CD4-positive, alpha-beta T cell (primary cell): ENCODE results near the gene PARD6B. TPM values are rescaled to one million over a fixed set of nuclear protein-coding genes. Genes with fewer than 3 reads are reported as not detected.

Source experiments
- ATAC-seq: fragments of 200-7000 bp; cut with Tn5 transposase; one replicate; pipeline ENCODE4 v1.10.0; 2022; ENCODE audit warnings: mild to moderate bottlenecking; ENCODE audit not compliant: poor library complexity
- CTCF ChIA-PET: fragments of 350-600 bp; sonication (Branson Sonifier 250); formaldehyde crosslinking; loops from one replicate; lab custom pipeline; 2021; ENCODE audit warnings: antibody characterized with exemption, inconsistent platforms; lab: Charles Lee
- POLR2A ChIA-PET: fragments of 350-600 bp; sonication (Branson Sonifier 250); formaldehyde crosslinking; loops from one replicate; lab custom pipeline; 2021; ENCODE audit warnings: antibody characterized with exemption, inconsistent platforms; lab: Charles Lee
- DNase-seq, 14 experiments: peaks; one replicate each; pipeline ENCODE4 v3.0.0-alpha.2; 2013 to 2020; ENCODE audit warnings: mixed read lengths in 2 of 14
- H3K27ac ChIP-seq, 2 donors: one replicate each; pipeline versions ENCODE4 v1.5.1 to v1.7.0; 2013; ENCODE audit warnings: low read length in 2 of 2, low read depth in 1 of 2, mild to moderate bottlenecking in 1 of 2
- H3K27me3 ChIP-seq, 2 experiments: 1 replicate in 1 of 2; 2 replicates in 1 of 2; pipeline versions ENCODE4 v1.6.1 to v1.7.0; 2013; ENCODE audit warnings: low read length in 2 of 2, control low read depth in 1 of 2, mild to moderate bottlenecking in 1 of 2, moderate library complexity in 1 of 2; ENCODE audit not compliant: insufficient read depth in 2 of 2, control insufficient read depth in 1 of 2
- H3K36me3 ChIP-seq: one replicate; pipeline ENCODE4 v1.6.1; 2013; ENCODE audit warnings: low read length, control low read depth; ENCODE audit not compliant: insufficient read depth
- H3K4me1 ChIP-seq: one replicate; pipeline ENCODE4 v1.6.1; 2013; ENCODE audit warnings: low read length, control low read depth; ENCODE audit not compliant: insufficient read depth
- H3K4me3 ChIP-seq: one replicate; pipeline ENCODE4 v1.5.1; 2013; ENCODE audit warnings: mild to moderate bottlenecking, low read length, moderate library complexity
- H3K9me3 ChIP-seq, 2 experiments: 1 replicate in 1 of 2; 2 replicates in 1 of 2; pipeline versions ENCODE4 v1.6.1 to v1.7.0; 2013; ENCODE audit warnings: low read length in 2 of 2, mild to moderate bottlenecking in 2 of 2, control low read depth in 1 of 2, moderate library complexity in 1 of 2; ENCODE audit not compliant: control insufficient read depth in 1 of 2, insufficient read depth in 1 of 2
- H3K27ac Mint-ChIP-seq: one replicate; pipeline ENCODE4 v1.8.0; 2020; ENCODE audit warnings: mixed read lengths
- H3K27me3 Mint-ChIP-seq: one replicate; pipeline ENCODE4 v1.8.0; 2021; ENCODE audit warnings: mixed read lengths
- H3K36me3 Mint-ChIP-seq: one replicate; pipeline ENCODE4 v1.8.0; 2021; ENCODE audit warnings: low read depth, mixed read lengths
- H3K4me1 Mint-ChIP-seq: one replicate; pipeline ENCODE4 v1.8.0; 2021; ENCODE audit warnings: low read depth, mixed read lengths
- H3K4me3 Mint-ChIP-seq: one replicate; pipeline ENCODE4 v1.8.0; 2020; ENCODE audit warnings: mild to moderate bottlenecking, mixed read lengths
- H3K9me3 Mint-ChIP-seq: one replicate; pipeline ENCODE4 v1.8.0; 2020; ENCODE audit warnings: mixed read lengths
- intact Hi-C, 2 experiments: fragments of 100-400 bp; cut with DNase I in 1 of 2; cut with micrococcal nuclease in 1 of 2; formaldehyde crosslinking; loops; one replicate each; pipeline versions ENCODE4 v1.15.1 to v1.9.0; 2023 to 2025; cut with DNase I, micrococcal nuclease
- total RNA-seq, 174 experiments: library from RNA in 2 of 174; stranded (reverse) in 2 of 174; gene quantifications; one replicate each; pipeline ENCODE4 v1.2.3 and lab custom pipeline; 2021 to 2026
- TF ChIP-seq, protein P1 (sequence below): fragments of 200-600 bp; IDR thresholded peaks from one replicate; pipeline ENCODE4 v1.8.0; 2022; ENCODE audit warnings: antibody characterized with exemption, mild to moderate bottlenecking

The PARD6B gene
- total RNA-seq, 2 experiments from 2014 or later, result 5.6 to 8.2 TPM

DNA sequence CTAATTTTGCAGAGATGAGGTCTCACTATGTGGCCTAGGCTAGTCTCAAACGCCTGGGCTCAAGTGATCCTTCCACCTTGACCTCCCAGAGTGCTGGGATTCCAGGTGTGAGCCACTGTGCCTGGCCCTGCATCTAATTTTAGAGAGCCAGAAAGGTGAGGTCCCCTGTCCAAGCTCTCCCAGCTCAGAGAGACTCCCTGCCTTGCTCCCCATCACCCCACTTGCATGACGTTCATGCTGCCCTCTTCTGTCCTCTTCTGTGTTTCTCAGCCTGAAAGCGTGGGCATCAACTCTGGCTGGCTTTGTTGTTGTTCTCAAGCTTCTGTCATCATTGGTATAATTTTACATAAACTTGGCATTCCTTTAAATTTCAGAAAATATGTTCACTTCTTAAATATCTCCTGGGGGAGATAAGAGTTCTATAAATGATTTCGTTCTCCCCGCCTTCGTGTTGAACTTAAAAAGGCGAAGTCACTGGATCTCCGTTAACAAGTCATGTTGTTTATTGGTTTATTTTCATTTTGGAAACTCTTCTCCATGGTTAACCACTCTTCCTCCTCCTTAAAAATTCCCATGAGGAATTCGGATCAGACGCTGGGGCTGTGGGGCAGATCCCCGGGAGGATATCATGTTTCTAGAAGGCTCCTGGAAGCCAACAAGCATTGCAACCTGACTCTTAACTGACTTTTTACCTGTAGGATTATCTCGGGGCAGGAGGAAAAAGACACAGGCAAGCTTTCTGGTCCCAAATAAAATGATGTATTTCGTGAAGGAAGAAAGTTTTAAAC lies 13.2 kb upstream of the PARD6B start:
- no peaks in the 10 kb centered on the region for H3K4me1 Mint-ChIP-seq
- Histone ChIP-seq H3K27ac (no peak overlapping the region), H3K27me3 (peaks cover 0 to 7% of the 10 kb centered on the region in 2 experiments), H3K36me3 (no peaks in the 10 kb centered on the region), H3K4me3 (no peak overlapping the region), H3K9me3 (no peaks in the 10 kb centered on the region), H3K4me1 (no peaks in the 10 kb centered on the region)
- DNase-seq, result no peak
- peaks cover 12% of the 10 kb centered on the region for H3K27me3 Mint-ChIP-seq
- no peaks in the 10 kb centered on the region for H3K36me3 Mint-ChIP-seq
- no peaks in the 10 kb centered on the region for H3K9me3 Mint-ChIP-seq
- ChIA-PET POLR2A (no interaction called here), CTCF (no interaction called here)
- no peak overlapping the region for H3K27ac Mint-ChIP-seq
- no peak overlapping the region for H3K4me3 Mint-ChIP-seq
- intact Hi-C loops, result no loop called here
- TF ChIP-seq, protein P1, sequence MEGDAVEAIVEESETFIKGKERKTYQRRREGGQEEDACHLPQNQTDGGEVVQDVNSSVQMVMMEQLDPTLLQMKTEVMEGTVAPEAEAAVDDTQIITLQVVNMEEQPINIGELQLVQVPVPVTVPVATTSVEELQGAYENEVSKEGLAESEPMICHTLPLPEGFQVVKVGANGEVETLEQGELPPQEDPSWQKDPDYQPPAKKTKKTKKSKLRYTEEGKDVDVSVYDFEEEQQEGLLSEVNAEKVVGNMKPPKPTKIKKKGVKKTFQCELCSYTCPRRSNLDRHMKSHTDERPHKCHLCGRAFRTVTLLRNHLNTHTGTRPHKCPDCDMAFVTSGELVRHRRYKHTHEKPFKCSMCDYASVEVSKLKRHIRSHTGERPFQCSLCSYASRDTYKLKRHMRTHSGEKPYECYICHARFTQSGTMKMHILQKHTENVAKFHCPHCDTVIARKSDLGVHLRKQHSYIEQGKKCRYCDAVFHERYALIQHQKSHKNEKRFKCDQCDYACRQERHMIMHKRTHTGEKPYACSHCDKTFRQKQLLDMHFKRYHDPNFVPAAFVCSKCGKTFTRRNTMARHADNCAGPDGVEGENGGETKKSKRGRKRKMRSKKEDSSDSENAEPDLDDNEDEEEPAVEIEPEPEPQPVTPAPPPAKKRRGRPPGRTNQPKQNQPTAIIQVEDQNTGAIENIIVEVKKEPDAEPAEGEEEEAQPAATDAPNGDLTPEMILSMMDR, result no peak
- ATAC-seq, result no peak

DNA sequence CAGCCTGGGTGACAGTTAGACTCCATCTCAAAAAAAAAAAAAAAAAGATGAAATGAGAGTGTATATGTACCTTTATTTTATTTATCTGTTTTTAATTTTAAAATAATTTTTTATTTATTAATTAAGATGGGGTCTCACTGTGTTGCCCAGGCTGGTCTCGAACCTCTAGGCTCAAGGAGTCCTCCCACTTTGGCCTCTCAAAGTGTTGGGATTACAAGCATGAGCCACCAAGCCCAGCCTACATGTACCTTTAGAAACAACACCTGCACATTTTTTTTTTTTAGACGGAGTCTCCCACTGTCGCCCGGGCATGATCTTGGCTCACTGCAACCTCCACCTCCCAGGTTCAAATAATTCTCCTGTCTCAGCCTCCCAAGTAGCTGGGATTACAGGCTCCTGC lies 12.1 kb upstream of the PARD6B start:
- no peak overlapping the region for H3K27ac ChIP-seq
- H3K9me3 ChIP-seq, result no peaks in the 10 kb centered on the region
- Mint-ChIP-seq H3K27ac (no peak overlapping the region), H3K36me3 (no peaks in the 10 kb centered on the region), H3K4me1 (no peaks in the 10 kb centered on the region), H3K27me3 (peaks cover 4% of the 10 kb centered on the region), H3K9me3 (no peaks in the 10 kb centered on the region), H3K4me3 (no peak overlapping the region)
- ATAC-seq, result no peak
- no peaks in the 10 kb centered on the region for H3K36me3 ChIP-seq
- H3K4me1 ChIP-seq, result no peaks in the 10 kb centered on the region
- ChIA-PET POLR2A (no interaction called here), CTCF (no interaction called here)
- H3K4me3 ChIP-seq, result no peak overlapping the region
- H3K27me3 ChIP-seq, result no peaks in the 10 kb centered on the region
- intact Hi-C loops, result no loop called here
- DNase-seq, result no peak
- TF ChIP-seq, protein P1, result no peak

DNA sequence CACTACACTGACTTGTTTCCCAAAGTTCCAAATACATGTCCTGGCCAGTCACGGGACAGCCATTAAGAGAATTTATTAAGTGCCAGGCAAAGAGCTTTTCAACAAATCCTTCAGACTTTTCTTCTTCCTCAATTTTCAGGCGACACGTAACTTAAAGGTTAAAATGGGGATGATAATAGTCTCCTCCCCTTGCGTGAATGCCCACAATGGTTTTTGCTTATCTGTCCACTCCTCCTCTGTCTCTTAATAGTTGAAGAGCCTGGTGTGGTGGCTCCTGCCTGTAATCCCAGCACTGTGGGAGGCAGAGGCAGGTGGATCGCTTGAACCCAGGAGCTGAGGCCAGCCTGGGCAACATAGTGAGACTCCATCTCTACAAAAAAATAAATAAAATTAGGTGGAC lies 11.4 kb upstream of the PARD6B start:
- ATAC-seq (no peak), DNase-seq (no peak)
- no peak overlapping the region for H3K4me3 Mint-ChIP-seq
- H3K4me1 ChIP-seq, result no peaks in the 10 kb centered on the region
- intact Hi-C loops, result no loop called here
- H3K9me3 ChIP-seq, result no peaks in the 10 kb centered on the region
- no peaks in the 10 kb centered on the region for H3K36me3 Mint-ChIP-seq
- no peaks in the 10 kb centered on the region for H3K4me1 Mint-ChIP-seq
- no peak overlapping the region for H3K4me3 ChIP-seq
- TF ChIP-seq, protein P1, result no peak
- ChIA-PET POLR2A (no interaction called here), CTCF (no interaction called here)
- no peak overlapping the region for H3K27ac ChIP-seq
- H3K27ac Mint-ChIP-seq, result no peak overlapping the region
- H3K9me3 Mint-ChIP-seq, result no peaks in the 10 kb centered on the region
- H3K36me3 ChIP-seq, result no peaks in the 10 kb centered on the region
- H3K27me3 ChIP-seq, result peaks cover 0 to 2% of the 10 kb centered on the region in 2 experiments
- H3K27me3 Mint-ChIP-seq, result peaks cover 4% of the 10 kb centered on the region
